Measurements from ENCODE around the gene VAMP1. TPM values are rescaled to one million over a fixed set of nuclear protein-coding genes. Genes with fewer than 3 reads are reported as not detected.

VAMP1 gene
- total RNA-seq, 1 experiment from 2014 or later, result 13.9 TPM

GRCh38 chr12:6461401-6462233 lies 8.9 kb downstream of the VAMP1 start:
- CTCF ChIA-PET, result no interaction called here

GRCh38 chr12:6460751-6461371 lies 9.6 kb downstream of the VAMP1 start:
- no peak overlapping the region for H3K9ac ChIP-seq (ENCODE audit: low read length)
- no peak overlapping the region for H2AFZ ChIP-seq (ENCODE audit: low read length)
- no peak overlapping the region for H3K27ac ChIP-seq (ENCODE audit: low read length)
- no peaks in the 10 kb centered on the region for H3K79me2 ChIP-seq (ENCODE audit: low read length)
- no TSS peak for BruUV-seq (replicated peaks)
- no peak for TF ChIP-seq CTCF (conservative IDR thresholded peaks at IDR 0.05; ENCODE audit: low read depth, low read length)
- TF ChIP-seq EZH2phosphoT487 (IDR thresholded peaks at IDR 0.05; ENCODE audit: borderline replicate concordance, low read length), result no peak
- no peak for TF ChIP-seq EZH2 (IDR thresholded peaks at IDR 0.05; ENCODE audit: low read length, unreplicated experiment)
- H3K27me3 ChIP-seq (ENCODE audit: low read length), result no peaks in the 10 kb centered on the region
- H3K36me3 ChIP-seq (ENCODE audit: low read depth, low read length), result peaks cover 4% of the 10 kb centered on the region; the same call in 1 of the 2 replicates
- no peaks in the 10 kb centered on the region for H3K9me2 ChIP-seq (replicated peaks; ENCODE audit: low read length)
- H3K4me3 ChIP-seq (ENCODE audit: low read length), result no peak overlapping the region
- intact Hi-C loops (cut with micrococcal nuclease), result no loop called here
- H3K9me3 ChIP-seq (ENCODE audit: low read length), result no peaks in the 10 kb centered on the region
- ChIA-PET POLR2A (ENCODE audit: unreplicated experiment) (interaction anchor here (0.6 kb wide), 1 partner anchor 10 kb away, joined by 4 read pairs; no protein-coding TSS in a partner anchor), CTCF (no interaction called here)
- DNase-seq, result no peak
- ATAC-seq, result no peak
- H3F3A ChIP-seq (ENCODE audit: low read length, unreplicated experiment), result no peaks in the 10 kb centered on the region
- no peak overlapping the region for H3K4me2 ChIP-seq (ENCODE audit: low read length)
- H3K4me1 ChIP-seq (ENCODE audit: insufficient read depth, low read length), result no peaks in the 10 kb centered on the region
- H4K20me1 ChIP-seq (ENCODE audit: low read length), result no peaks in the 10 kb centered on the region

More at GRCh38 chr12:6461401-6462233, 8.9 kb downstream of the VAMP1 start:
- no peak for DNase-seq
- no peaks in the 10 kb centered on the region for H3K27me3 ChIP-seq (ENCODE audit: low read length)
- BruUV-seq (replicated peaks), result no TSS peak
- H2AFZ ChIP-seq (ENCODE audit: low read length), result no peak overlapping the region
- no peak overlapping the region for H3K9ac ChIP-seq (ENCODE audit: low read length)
- H3K4me3 ChIP-seq (ENCODE audit: low read length), result no peak overlapping the region
- H3K9me2 ChIP-seq (replicated peaks; ENCODE audit: low read length), result no peaks in the 10 kb centered on the region
- H3K27ac ChIP-seq (ENCODE audit: low read length), result no peak overlapping the region
- no peaks in the 10 kb centered on the region for H3F3A ChIP-seq (ENCODE audit: low read length, unreplicated experiment)
- no peaks in the 10 kb centered on the region for H3K9me3 ChIP-seq (ENCODE audit: low read length)
- no peaks in the 10 kb centered on the region for H3K4me1 ChIP-seq (ENCODE audit: insufficient read depth, low read length)
- no peak for TF ChIP-seq EZH2phosphoT487 (IDR thresholded peaks at IDR 0.05; ENCODE audit: borderline replicate concordance, low read length)
- no peak for TF ChIP-seq CTCF (conservative IDR thresholded peaks at IDR 0.05; ENCODE audit: low read depth, low read length)
- no peak for TF ChIP-seq EZH2 (IDR thresholded peaks at IDR 0.05; ENCODE audit: low read length, unreplicated experiment)
- intact Hi-C loops (cut with micrococcal nuclease), result no loop called here
- no peak overlapping the region for H3K4me2 ChIP-seq (ENCODE audit: low read length)
- peaks cover 4% of the 10 kb centered on the region; the same call in 1 of the 2 replicates for H3K36me3 ChIP-seq (ENCODE audit: low read depth, low read length)
- H4K20me1 ChIP-seq (ENCODE audit: low read length), result no peaks in the 10 kb centered on the region
- POLR2A ChIA-PET (ENCODE audit: unreplicated experiment), result no interaction called here
- ATAC-seq, result no peak
- no peaks in the 10 kb centered on the region for H3K79me2 ChIP-seq (ENCODE audit: low read length)

- Histone ChIP-seq H3K9me3 (ENCODE audit: low read length) (no peaks in the 10 kb centered on the region), H3K9ac (ENCODE audit: low read length) (no peak overlapping the region), H4K20me1 (ENCODE audit: low read length) (no peaks in the 10 kb centered on the region), H3K4me3 (ENCODE audit: low read length) (no peak overlapping the region), H2AFZ (ENCODE audit: low read length) (no peak overlapping the region), H3K79me2 (ENCODE audit: low read length) (no peaks in the 10 kb centered on the region), H3K36me3 (ENCODE audit: low read depth, low read length) (no peaks in the 10 kb centered on the region), H3K4me1 (ENCODE audit: insufficient read depth, low read length) (no peaks in the 10 kb centered on the region), H3K27ac (ENCODE audit: low read length) (no peak overlapping the region), H3K4me2 (ENCODE audit: low read length) (no peak overlapping the region), H3K27me3 (ENCODE audit: low read length) (no peaks in the 10 kb centered on the region), H3K9me2 (replicated peaks; ENCODE audit: low read length) (no peaks in the 10 kb centered on the region), H3F3A (ENCODE audit: low read length, unreplicated experiment) (no peaks in the 10 kb centered on the region)
- no TSS peak for BruUV-seq (replicated peaks)
- ChIA-PET CTCF (no interaction called here), POLR2A (ENCODE audit: unreplicated experiment) (no interaction called here)
- intact Hi-C loops (cut with micrococcal nuclease), result no loop called here
- no peak for TF ChIP-seq CTCF (conservative IDR thresholded peaks at IDR 0.05; ENCODE audit: low read depth, low read length)
- TF ChIP-seq EZH2phosphoT487 (IDR thresholded peaks at IDR 0.05; ENCODE audit: borderline replicate concordance, low read length), result no peak
- TF ChIP-seq EZH2 (IDR thresholded peaks at IDR 0.05; ENCODE audit: low read length, unreplicated experiment), result no peak
- DNase-seq (no peak), ATAC-seq (no peak)
These were observed 11.5 kb downstream of the VAMP1 start for GRCh38 chr12:6459004-6459337.
